Activated naive CD8-positive, alpha-beta T cell treated with anti-CD3 and anti-CD28 coated beads, Interleukin-2, amount 50 U/mL, for 16 hours (primary cell): ENCODE results near the gene STEAP4.

Experiments
- DNase-seq: peaks from one replicate; pipeline ENCODE4 v3.0.0-alpha.2; 2020; ENCODE audit warnings: low read depth, low spot score

Gene STEAP4

DNA sequence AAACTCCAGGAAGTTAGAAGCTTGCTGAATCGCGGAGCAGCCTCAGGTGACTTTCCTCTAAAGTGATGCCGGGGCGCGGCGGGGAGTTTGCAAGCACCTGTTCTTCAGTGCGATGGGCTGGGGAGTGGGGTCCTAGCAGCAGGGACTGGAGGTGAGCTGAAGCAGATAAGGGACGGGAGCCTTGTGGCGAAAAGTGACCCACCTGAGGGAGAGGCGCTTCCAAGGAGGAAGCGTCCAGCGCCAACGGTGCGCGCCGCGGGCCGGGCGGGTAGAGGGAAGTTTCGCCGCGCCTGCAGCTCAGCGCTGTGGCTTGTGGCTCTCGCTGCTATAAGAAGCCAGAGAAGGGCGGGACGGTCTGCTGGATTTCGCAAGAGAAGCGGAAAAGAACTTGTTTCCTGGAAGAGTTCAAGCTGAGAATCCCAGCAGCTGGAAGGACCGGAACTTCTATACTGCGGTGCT lies at the start of gene STEAP4:
STEAP4 (minus strand) TSS at position 305 of the 459 bp plus-strand sequence. CDS start 22,625 bp downstream, outside the sequence.
- DNase-seq, result no peak

DNA sequence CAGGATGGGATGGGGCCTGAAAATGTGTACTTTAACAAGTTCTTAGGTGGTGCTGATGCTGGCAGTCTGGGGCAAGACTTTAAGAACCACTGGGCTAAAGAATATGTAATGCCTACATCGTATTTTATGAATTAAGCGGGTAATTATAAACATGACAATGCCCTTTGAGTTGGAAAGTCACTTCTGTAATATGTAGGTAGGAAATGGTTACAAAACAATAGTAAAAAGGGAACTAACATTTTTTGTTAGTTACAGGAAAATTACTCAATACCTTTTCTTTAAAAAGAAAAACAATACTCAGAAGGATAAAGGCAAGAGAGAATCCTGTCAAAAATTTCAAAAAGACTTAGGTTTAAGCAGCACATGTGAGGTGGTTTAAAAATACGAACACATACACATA lies 48.3 kb upstream of the STEAP4 start:
- DNase-seq, result no peak

DNA sequence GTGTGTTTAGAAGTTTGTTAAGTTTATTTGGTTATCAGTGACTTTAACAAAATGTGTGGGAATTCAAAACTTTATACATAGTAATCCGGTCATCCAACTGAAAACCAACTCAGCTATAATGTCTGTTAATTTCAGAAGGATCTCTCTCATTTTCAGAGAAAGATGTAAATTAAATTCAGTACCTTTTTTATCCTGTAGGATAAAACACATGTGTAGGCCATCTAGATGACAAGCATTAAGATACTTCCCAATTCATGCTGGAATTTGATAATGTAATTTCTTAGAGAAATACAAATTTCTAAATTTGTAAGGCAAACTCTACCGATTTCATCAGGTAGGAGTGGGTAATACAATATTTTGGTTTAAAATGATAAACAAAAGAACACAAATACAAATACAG lies 43.4 kb upstream of the STEAP4 start:
- no peak for DNase-seq

DNA sequence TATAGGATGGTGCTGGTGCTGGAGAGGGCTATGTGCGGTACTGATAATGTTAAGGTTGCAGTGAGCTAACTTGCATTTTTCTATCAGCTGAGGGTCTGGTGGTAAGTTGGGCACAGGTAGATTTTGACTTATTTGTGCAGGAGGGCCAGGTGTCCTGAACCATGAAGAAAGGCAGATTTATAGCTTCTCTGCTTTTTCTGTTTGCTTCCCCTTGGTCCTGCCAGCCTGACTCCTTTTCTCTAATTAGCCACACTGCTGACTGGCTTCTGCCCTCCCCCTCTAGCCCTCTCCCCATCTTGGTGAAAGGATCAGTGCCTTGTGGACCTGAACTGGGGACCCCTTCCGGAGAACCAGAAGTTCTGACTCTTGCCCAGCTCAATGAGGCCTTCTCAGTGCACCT lies 40.8 kb upstream of the STEAP4 start:
- DNase-seq, result no peak

DNA sequence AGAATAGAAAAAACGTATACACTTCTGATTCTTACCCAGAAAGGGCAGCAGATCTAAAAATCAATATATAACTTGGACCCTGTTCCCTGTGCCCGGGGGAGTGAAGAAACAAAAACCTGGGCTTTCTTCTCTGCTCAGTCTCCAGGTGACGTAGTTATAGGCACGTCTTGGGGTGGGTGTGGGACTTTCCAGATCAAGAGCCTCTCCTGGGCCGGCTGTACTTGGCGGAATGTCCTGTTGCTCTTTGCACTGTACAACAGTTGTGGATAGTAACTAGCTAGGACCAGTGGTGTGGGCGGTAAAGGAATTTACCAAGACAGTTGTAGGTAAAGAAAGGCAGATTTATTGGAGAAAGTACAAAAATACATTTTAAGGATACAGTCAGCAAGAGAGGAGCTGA lies 40.4 kb upstream of the STEAP4 start:
- no peak for DNase-seq

DNA sequence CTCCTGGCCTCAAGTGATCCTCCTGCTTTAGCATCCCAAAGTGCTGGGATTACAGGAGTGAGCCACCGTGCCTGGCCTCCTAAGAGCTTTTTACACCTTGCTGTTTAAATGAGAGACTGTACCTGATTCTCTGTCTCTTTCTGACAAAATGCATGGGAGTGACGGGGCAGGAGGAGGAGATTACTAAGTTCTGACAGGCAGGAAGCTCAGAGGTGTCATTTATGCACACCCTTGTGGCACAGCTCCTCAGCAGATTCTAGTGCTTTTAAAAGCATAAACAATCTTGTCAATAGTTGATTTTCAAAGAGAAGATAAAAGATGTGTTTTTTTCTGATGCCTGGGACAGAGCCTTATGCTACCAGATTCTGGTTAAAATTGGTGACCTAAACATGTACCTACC lies 39.7 kb upstream of the STEAP4 start:
- no peak for DNase-seq

DNA sequence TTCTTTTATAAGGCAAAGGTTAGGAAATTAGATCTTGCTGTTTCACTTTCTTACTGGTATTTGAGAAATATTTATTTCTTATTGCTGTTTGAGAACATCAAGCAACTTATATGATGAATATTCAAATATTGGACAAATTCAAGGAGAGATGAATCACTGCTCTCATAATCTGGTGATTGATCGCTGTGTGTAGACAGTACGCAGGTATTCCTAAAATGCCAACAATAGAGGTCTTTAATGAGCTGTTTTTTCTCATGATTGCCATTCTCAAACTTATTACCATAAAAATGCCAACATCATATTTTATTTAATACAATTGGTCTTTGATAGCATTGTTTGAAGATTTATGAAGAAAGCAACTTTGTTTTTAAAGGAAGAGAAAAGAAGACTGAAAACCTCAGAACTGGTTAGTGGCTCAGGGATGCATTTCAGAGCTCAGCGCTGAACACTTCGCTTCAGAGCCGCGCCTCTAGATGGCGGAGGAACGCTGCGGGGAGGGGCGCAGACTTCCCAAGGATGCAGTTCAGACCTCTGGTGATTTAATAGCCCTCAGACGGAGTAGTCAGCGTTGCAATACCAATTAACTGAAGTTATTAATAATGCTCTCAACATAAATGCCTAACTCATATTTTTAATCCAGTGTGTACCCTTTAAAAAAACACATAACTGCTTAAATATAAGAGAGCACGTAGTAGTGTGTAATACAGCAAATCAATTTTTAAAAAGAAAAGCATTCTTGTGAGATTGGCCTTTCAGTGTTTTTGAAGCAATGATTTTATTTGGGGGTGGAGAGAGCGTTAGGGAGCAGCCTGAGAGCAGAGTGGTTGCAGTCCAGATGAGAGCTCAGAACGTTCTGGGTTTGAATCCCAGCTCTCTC lies 38.5 kb upstream of the STEAP4 start:
- no peak for DNase-seq

DNA sequence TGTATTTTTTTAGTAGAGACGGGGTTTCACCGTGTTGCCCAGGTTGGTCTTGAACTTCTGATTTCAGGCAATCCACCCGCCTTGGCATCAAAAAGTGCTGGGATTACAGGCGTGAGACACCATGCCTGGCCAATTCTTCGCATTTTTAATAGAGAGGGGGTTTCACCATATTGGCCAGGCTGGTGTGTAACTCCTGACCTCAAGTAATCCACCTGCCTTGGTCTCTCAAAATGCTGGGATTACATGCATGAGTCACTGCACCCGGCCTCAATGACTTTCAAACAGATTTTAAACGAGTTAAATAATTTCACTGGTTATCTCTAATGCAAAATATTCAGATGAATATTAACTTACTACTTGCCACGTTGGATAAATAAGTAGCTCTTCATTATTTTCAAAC lies 37.6 kb upstream of the STEAP4 start:
- DNase-seq, result no peak

DNA sequence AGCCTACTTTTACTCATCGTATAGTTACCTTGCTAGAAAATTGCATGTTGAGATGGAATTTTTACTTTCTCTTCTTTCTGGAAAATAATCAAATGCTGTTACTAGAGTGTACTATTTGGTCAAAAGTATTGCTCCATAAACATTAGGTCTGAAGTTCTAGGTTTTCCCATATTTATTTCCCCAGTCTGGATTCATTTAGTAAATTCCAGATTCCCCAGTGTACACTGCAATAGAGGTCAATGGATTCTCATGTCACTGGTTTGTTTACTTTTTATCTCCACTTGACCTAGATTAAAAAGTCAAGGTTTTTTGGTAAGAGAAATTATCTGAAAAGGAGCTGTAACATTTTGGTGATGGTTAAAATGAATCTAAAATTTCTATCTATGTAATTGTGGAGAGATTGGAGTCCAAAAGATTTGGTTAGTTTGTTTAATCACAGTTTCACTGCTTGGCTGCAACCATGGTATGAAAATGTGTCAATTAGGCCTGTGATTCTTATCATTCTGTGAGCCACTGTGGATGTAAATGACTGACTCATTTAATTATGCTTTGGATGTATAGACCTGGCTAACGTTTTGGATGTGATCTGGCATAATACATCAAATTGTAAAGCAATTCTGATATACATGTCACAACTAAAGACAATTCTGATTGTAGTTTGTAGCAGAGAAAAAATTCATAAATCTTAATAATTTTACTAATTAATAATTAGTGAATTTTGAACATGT lies 32.7 kb upstream of the STEAP4 start:
- DNase-seq, result no peak

DNA sequence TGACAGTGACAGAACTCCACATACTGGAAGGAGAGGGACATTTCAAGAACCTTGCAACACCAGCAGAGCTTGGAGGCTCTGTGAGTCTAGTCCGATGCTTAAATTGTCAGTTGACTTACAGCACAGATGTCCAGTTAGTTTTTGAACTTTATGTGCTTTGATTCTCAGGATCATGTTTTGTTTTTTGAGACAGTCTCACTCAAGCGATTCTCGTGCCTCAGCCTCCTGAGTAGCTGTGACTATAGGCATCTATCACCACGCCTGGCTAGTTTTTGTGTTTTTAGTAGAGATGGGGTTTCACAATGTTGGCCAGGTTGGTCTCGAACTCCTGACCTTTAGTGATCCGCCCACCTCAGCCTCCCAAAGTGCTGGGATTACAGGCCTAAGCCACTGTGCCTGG lies 31.8 kb upstream of the STEAP4 start:
- no peak for DNase-seq

DNA sequence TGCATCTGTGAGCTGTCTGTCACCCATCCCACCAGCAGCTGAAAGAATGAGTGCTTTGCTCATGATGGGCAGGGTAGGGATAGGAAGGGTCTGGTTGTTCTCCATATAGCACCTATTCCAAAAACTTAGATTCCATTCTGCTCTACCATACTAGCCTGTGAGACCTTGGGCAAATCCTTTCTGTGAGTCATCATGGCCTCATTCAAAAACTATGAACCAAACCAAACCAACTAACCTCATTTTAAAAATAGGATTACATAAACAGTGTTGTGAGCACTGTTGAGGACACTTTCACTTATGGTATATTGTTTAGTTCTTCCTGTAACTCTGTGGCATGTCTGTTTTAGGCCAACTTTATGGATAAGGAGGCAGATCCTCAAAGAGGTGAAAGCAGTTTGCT lies 30.9 kb upstream of the STEAP4 start:
- no peak for DNase-seq

DNA sequence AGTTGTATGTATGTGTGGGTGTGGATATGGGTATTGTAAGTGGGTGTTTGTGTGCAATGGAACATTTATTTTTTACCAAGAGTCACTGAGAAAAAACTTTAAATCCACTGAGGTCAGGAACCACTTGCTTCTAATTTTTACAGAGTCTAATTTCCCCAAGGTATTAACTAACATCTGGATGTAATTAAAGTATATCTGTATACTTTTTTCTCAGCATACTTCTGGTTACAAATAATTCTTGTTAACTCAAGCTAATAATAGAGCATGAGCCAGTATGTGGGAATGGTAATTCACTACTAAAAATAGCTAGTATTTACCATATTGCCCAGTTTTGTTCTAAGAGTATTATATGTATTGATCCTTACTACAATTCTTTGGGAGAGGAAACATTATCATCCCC lies 24.6 kb upstream of the STEAP4 start:
- no peak for DNase-seq

DNA sequence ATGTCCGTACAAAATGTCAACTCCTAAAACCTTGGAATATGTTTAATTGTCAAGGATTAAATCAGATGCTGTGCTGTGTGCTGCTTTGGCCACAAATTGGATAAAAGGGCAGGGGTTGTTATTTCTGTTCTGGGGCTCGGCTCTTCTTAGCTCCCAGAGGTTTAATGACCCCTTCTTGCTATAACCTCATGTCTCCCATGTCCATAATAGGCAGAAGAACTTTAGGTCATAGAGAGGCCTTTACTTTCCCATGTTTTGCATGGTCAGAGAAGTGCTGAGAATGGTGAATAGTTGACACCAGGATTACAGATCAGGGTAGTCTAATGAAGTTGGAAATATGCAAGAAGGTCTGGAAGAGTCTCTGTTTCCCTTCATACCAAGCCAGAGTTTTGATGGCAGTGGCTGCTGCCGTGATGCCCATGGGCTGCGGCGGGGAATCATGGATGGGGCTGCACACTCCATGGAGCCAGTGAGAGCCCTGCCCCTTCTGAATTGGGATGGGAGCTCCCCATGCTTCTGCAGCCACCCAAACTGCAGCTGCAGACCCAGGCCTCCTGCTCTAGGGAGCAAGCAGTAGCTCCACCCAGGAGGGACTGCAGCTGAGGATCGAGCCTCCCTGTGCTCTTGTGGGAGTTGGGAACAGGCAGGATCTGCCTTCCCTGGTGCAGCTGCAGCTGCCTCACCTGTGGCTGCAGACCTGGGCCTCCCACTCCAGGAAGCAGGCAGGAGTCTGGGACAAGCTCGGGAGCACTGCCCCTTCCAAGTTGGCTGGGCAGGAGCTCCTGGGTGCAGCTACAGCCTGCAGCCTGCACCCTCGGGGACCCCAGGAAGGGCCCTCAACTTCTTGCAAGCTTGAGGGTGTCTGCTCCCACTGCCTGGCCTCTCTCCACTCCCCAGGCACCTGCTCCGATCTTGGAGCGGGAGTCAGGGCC lies 23.1 kb upstream of the STEAP4 start:
- no peak for DNase-seq

DNA sequence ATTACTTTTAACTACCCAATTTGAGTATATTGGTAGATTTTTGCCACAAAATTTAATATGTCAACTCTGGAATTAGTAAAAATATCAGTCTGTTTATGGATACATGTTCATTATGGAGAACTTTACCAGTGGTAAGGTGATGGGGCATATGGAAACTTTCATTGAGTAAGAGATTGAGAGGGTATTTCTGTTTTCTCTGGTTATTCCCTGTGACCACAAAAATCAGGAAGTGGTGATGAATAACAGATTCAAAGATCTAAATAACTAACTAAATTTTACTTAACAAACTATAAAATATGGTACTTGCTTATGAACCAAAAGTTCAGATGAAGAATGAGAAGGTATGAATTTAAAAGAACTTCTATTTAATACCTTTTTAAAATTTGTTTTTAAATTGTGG lies 22.1 kb upstream of the STEAP4 start:
- DNase-seq, result no peak

DNA sequence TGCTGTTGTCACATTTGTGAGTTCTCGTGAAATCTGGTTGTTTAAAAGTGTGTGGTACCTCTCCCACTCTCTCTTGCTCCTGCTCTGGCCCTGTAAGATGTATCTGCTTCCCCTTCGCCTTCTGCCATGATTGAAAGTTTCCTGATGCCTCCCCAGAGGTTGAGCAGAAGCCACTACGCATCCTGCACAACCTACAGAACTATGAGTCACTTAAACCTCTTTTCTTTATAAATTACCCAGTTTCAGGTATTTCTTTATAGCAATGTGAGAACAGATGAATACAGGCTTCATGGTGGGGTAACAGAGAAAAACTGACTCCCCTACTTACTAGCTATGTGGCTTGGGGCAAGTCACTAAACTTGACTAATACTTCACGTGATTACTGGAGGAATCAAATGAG lies 18.0 kb upstream of the STEAP4 start:
- no peak for DNase-seq

DNA sequence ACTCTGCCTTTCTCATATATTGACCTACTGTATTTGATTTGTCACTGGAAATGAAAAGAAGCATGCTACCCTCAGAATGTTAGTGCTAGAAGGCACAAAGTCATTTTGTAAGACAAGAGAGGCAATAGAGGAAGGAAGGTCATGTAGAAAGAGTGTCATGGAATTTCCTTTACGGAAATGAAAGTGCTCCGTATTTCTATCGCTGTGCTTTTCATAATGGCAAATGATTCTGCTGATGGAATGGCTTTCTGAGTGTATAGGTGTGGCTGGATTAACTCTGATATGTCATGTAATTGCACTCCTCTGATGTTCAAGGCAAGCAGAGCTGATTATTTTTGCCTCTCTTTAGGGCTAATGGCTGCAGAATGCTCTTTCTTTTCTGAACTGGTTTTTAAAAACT lies 15.5 kb upstream of the STEAP4 start:
- DNase-seq, result no peak

DNA sequence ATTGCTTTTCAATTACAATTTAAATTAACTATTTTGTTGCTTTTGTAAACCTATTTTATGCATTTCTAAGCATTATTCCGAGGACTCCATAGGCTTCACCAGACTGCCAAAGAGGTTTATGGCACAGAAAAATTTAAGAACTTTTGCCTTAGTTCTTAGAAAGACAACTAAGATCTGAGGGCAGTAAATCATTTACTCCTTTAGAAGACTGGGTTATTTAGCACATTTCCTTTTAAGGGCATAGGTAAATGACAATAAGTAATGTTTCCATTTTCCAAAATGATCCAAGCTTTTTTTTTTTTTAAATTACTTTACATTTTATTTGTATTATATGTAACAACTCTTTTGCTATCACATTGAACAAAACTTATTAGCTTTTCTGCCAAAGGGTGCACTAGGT lies 15.0 kb upstream of the STEAP4 start:
- no peak for DNase-seq

DNA sequence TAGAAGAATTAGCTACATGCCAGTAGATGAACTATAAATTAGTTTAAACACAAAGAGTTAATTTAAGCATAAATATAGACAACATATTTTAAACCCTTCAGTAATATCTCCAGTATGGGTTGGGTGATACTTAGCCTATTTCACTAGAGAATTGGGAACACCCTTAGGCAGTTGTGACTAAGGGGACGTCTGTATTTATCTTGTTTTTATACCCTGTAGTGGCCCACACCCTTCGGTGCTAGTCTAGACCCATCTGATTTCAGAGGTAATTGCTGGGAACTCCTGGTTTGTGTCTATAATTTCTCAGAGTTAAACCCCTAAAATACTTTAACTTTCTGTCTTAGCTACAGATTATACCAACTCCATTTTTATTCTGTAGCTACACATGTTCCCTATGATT lies 11.5 kb upstream of the STEAP4 start:
- no peak for DNase-seq

DNA sequence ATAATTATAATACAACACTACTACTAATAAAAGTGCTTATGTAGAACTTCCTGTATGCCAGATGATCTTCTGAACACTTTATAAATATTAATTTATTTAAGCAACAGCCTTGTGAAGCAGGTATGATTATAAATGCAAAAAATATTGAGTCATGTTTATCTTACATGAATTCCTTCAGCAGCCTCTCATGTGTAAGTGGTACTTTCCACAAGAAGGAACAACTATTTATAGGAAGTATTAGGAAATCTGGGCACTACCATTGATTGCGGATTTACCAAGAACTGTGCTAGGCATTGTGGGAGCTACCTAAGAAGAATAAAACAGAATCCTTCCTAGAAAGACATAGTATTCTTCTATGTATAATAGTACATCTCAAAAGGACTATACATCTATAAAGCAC lies 10.7 kb upstream of the STEAP4 start:
- no peak for DNase-seq

DNA sequence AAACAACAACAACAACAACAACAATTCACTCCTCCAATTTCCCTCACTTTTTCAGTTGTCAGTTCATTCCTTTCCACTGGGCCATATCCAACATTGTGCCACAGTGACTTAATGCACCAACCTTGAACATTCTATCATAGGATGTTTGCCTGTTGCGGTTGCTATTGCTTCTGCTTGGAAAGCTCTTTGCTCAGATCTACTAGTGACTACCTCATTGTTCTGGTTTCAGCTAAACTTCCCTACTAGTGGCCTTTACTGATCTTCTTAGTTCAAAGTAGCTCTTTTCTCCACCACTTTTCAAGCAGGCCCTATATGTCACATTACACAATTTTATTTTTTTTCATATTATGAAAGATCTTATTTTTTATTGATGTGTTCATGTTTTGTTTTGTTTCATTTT lies 9.8 kb upstream of the STEAP4 start:
- DNase-seq, result no peak

DNA sequence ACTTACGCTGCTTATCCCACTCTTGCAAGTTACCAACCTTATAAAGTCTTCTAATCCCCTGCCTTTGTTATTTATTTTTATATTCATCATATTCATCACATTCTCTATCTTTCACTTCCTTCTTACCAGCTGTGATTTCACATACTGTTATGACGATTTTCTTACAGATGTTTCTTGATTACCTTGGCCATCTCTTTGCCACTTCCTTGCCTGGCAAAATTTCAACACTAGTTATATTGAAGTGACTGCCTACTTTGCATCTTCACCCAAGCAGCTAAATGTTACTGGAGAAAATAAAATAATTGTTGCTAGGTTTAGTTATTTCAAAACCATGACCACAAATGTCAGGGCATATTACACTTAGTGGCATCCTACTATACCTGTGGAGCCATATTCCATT lies 8.8 kb upstream of the STEAP4 start:
- DNase-seq, result no peak

DNA sequence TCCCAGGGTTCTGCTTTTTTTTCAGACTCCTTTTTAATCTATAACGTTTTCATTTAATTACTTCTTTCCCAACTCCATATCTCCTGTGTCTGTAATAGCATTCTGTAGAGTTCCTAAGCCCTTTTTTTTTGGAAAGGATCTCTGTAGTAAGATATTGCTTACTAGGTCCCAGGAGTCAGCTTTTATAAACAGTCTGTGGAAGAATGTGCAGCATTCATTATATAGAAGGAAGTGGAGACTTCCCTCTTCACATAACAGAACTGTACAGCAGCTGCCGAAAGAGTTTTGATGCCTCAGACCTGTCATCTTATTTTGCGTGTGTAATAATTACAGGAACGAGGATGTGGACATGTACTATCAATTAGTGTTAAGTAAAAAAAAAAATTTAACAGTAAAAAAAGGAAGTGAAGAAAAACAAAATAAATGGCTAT lies 7.4 kb upstream of the STEAP4 start:
- no peak for DNase-seq
